T-helper 2 cell treated with Interferon-gamma antibody and Interleukin-4, amounts not matched to agents 100 ng/mL and 5 ng/mL, for 36 hours (primary cell): ENCODE measurements around the gene EFCAB14. TPM values are rescaled to one million over a fixed set of nuclear protein-coding genes. Genes with fewer than 3 reads are reported as not detected.

Source experiments
- total RNA-seq: library from RNA; stranded (reverse); gene quantifications from 2 replicates; pipeline ENCODE4 v1.2.3, GENCODE V29; 2022

Gene EFCAB14
- total RNA-seq, 1 donor from 2014 or later = 90.2 TPM

Other genes starting within 250 kb of the EFCAB14 start
- 0.05 TPM in 1 of 2 replicates, not detected in the other for gene DMBX1, start 229.3 kb downstream of the EFCAB14 start, total RNA-seq
- gene KNCN, start 167.5 kb downstream of the EFCAB14 start, total RNA-seq = not detected in 2 replicates
- gene MKNK1, start 114.8 kb downstream of the EFCAB14 start, total RNA-seq = 71.7 and 75.4 TPM in 2 replicates
- gene MOB3C, start 102.3 kb downstream of the EFCAB14 start, total RNA-seq = 18.9 and 19.3 TPM in 2 replicates
- 50.7 and 52.0 TPM in 2 replicates for gene ATPAF1, start 50.8 kb downstream of the EFCAB14 start, total RNA-seq
- gene TEX38, start 47.3 kb downstream of the EFCAB14 start, total RNA-seq = not detected in 2 replicates
- not detected in 2 replicates for gene CYP4B1, start 79.9 kb upstream of the EFCAB14 start, total RNA-seq
- gene CYP4A11, start 222.4 kb upstream of the EFCAB14 start, total RNA-seq = not detected in 2 replicates